NCI-H510A (cell line): ENCODE results near the gene PDE8B.
"Not testable (repeated sequence)": the region's sequence is repeated elsewhere in the genome, so short reads cannot be mapped to it uniquely, and the experiment has no call there.

Experiments used
- DNase-seq: peaks from one replicate; lab custom pipeline; 2025; lab: John Stamatoyannopoulos, UW

Gene PDE8B

DNA sequence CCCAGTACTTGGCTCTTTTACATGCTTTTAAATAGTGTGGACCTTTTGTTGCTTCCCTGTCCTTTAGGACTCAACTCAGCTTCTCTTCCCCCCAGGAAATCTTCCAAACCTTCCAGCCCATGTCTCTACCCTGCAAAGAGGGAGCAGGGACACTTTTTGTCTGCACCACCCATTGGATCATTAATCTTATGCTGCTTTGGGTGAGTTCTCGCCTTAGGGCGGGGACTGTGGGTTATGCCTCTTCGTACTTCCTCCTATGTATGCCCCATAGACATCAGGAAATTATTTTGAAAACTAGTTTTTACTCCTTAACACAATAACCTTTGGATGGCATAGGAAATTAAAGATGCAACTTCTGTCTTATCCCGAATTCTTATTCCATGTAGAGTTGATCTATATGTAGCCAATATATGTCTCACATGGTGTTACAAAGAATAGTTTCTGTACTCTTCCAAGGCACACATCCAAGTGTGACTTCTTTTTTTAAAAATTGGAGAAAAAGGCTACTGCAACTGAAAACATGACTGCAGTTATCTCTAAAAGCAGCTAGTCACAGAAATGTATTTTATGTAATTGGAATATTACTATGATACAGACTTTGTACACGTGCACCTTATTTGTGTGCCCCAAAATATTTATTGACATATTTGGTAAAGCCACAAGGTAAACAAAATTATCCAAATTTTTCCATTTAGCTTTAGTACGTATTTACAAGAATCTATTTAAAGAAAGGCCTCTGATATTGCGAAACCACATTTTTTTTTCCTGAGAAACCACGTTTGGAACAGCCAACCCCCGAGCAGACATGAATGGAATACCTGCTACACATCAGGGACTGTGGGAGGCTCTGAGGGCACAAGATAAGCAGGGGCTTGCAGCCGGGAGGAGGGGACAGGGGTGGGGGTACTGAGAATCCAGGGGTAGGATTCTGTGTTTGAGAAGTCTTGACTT is 148.1 kb downstream of the PDE8B start:
- no peak for DNase-seq

DNA sequence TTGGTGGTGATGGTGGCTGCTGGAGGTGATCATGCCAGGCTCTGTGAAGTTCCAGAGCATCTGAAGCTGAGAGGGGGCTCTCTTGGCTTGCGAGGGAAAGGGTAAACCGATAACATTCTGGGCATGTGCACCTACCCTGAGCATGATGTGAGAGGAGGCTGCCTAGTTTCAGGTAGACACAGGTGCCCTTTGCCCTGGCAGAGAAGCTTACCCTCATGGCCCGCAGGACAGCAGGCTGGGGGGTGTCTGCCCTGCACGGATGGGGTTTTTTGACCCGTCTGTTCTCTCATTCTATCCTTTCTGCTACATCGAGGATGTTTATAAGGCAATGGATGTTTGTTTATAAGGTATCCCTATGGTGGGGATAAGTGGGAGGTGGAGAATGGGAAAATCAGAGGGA is 148.8 kb downstream of the PDE8B start:
- DNase-seq: no peak

GRCh38 chr5:77360381-77360780 is 149.9 kb downstream of the PDE8B start:
- no peak for DNase-seq

GRCh38 chr5:77360973-77361372 is 150.5 kb downstream of the PDE8B start:
- no peak for DNase-seq

DNA sequence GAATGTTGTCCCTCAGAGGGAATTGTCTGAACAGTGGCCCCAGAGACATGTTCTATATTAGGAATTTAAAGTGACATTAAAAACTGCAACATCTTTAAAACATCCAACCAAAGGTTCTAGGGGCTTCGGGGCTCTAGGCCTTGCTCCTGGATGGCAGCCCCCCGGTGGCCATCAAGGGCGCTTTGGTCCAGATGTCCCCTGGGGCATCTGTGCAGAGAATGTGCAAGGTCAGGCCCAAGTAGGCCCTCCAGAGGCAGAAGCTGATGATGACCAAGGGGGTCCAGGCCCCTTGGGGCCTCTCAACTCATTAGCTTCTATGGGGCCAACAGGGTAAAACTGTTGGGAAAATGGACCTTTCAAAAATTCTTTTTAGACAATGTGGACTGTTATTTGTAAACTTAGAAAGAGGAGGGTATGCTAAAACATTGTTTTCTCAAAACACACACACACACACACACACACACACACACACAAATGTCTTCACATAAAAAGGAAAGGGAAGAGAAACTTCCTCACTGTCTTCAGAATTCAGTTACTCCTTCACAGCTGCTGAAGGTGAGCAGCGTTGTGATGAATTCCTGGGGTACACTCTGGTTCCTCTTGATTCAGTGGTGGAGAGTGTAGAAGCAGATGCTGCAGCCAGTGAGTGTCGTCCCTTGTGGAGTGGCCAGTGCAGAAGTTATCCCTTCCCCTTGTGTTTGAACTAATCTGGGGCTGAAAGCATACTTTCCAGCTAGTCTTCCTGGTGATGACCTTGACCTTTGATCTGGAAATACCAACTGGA is 156.4 kb downstream of the PDE8B start:
- no peak for DNase-seq

- no peak for DNase-seq
These were observed 157.3 kb downstream of the PDE8B start for GRCh38 chr5:77367741-77368140.

- no peak for DNase-seq
These were observed 157.9 kb downstream of the PDE8B start for GRCh38 chr5:77368367-77368766.

GRCh38 chr5:77369566-77369965 is 159.1 kb downstream of the PDE8B start:
- no peak for DNase-seq

GRCh38 chr5:77374686-77375085 is 164.2 kb downstream of the PDE8B start:
- no peak for DNase-seq

DNA sequence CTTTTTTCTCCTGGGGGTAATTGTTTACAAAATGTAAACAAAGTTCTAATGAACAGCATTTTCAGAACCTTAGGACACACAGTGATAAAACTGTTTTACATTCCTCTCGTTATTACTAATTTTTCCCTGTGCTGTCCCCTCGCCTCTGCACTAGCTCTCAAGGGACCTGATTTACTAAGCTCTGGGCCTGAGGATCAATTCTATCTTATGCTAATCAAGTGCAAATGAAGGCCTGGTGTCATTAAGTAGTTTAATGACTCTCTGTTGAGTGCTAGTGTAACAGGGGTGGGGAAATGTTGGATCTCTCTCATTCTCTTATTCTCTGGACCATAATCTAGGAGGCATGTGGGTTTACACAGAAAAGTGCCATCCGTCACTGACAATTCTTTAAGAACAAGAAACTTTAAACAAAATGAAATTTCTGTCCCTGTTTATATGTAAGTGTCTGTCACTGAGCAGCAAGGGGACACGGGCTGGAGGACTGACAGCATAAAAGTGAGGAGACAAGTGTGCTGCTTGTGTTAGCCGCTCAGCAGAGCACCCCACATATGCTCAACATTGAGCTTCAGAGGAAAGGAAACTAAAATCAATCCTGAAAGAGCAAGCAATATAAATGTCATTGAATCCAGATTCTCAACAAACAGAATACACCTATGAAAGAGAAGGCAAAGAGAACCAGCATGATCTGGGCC is 166.3 kb downstream of the PDE8B start:
- no peak for DNase-seq

- DNase-seq: no peak
These were observed 169.1 kb downstream of the PDE8B start for GRCh38 chr5:77379558-77380061.

- DNase-seq: no peak
These were observed 170.2 kb downstream of the PDE8B start for GRCh38 chr5:77380636-77381035.

DNA sequence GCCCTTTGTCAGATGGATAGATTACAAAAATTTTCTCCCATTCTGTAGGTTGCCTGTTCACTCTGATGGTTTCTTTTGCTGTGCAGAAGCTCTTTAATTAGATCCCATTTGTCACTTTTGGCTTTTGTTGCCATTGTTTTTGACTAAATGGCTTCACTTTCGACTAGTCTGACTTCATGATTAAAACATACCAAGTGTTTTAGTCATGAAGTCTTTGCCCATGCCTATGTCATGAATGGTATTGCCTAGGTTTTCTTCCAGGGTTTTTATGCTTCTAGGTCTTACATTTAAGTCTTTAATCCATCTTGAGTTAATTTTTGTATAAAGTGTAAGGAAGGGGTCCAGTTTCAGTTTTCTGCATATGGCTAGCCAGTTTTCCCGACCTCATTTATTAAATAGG is 172.9 kb downstream of the PDE8B start:
- DNase-seq: not testable (repeated sequence)

DNA sequence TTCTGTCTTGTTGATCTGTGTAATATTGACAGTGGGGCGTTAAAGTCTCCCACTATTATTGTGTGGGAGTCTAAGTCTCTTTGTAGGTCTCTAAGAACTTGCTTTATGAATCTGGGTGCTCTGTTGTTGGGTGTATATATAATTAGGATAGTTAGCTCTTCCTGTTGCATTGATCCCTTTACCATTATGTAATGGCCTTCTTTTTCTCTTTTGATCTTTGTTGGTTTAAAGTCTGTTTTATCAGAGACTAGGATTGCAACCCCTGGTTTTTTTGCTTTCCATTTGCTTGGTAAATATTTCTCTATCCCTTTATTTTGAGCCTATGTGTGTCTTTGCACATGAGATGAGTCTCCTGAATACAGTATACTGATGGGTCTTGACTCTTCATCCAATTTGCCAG is 175.9 kb downstream of the PDE8B start:
- not testable (repeated sequence) for DNase-seq

DNA sequence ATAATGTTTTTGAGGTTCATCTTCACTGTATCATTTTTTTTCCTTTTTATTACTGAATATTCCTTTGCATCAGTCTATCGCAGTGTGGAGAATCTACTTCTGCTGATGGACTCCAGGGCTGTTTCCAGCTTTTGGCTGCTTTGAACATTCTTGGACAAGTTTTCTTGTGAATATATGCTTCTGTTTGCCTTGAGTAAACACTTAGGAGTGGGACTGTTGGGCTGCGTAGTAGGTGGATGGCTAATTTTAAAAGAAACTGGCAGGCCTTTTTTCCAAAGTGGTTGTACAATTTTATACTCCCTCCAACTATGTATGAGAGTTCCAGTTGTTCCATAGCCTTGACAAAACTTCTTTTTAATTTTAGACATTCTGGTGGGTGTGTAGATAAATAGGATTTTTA is 179.3 kb downstream of the PDE8B start:
- no peak for DNase-seq

- DNase-seq: no peak
These were observed 179.7 kb downstream of the PDE8B start for GRCh38 chr5:77390221-77390620.

- DNase-seq: no peak
These were observed 180.3 kb downstream of the PDE8B start for GRCh38 chr5:77390795-77391194.

DNA sequence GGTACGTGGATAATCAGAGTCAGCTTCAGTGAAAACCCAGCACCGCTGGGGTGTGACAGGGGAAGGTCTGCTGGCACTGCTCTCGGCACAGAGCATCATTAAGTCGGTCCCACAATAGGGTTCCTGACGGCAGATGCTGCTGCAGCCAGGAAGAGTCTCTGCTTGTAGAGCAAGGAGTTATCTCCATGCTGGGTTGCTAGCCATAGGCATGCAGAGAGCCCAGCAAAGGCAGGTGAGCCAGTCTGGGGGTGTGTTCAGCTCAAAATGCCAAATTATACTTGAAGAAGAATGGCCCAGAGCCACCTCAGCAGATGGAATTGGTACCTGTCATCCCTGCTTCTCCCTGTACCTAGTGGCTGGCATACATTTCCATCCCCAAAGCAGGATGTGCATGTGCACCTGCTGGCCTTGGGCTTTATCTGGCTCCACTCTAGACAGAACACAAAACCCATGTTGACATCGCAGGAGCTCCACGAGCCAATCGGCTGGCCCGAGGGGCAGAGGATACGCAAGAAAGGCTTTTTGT is 180.8 kb downstream of the PDE8B start:
- no peak for DNase-seq

DNA sequence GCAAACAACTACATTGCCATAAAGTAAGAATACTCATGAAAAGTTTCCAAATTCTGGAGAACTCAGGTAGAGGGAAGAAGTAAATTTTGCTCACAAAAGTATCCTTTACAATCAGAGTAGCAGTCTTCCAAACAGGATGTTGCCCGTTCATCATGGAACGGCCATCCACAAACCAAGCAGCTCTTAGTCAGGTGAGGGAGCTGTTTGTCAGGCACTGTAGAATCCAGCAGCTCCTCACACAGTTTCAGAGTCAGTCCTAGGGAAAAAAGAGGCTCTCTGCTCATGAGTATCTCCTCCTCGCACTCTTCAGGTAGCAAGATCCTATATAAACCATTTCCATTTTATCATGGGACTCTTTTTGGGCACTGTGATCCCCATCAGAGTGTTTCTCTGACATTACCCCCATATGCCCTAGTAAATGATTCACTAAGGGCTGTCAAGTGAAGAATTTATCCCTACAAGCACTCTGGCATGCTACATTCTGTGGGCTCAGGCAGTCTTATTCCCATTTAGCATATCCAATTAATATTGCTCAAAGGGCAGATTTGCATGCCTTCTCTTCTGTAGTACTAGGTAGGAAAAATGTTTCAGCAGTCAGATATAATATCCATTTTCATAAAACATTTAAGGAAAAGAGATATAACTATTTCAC is 183.7 kb downstream of the PDE8B start:
- no peak for DNase-seq

GRCh38 chr5:77396017-77396416 is 185.5 kb downstream of the PDE8B start:
- DNase-seq: no peak

GRCh38 chr5:77397686-77398292 is 187.3 kb downstream of the PDE8B start:
- no peak for DNase-seq
